WTC11 (cell line): Measurements from ENCODE around the gene ATF7. TPM values are rescaled to one million over a fixed set of nuclear protein-coding genes. Genes with fewer than 3 reads are reported as not detected.

Experiments used
- ATAC-seq: fragments of 200-7000 bp; cut with Tn5 transposase; 2 replicates; pipeline ENCODE4 v1.10.0; 2021; ENCODE audit warnings: mild to moderate bottlenecking, moderate library complexity
- CTCF ChIA-PET: fragments of 300-600 bp; sonication (Branson Sonifier 250); formaldehyde crosslinking; loops from one replicate; lab custom pipeline; 2021; ENCODE audit warnings: antibody characterized with exemption; lab: Charles Lee
- POLR2A ChIA-PET: fragments of 350-600 bp; sonication (Branson Sonifier 250); formaldehyde crosslinking; loops from one replicate; lab custom pipeline; 2021; ENCODE audit warnings: antibody characterized with exemption; lab: Charles Lee
- DNase-seq: peaks from one replicate; pipeline ENCODE4 v3.0.0; 2021; ENCODE audit warnings: low spot score
- H3K27ac Mint-ChIP-seq: 2 replicates; pipeline ENCODE4 v1.8.0; 2021; ENCODE audit warnings: mixed read lengths
- H3K27me3 Mint-ChIP-seq: 2 replicates; pipeline ENCODE4 v1.8.0; 2021; ENCODE audit warnings: low read depth, mild to moderate bottlenecking, moderate library complexity, mixed read lengths
- H3K36me3 Mint-ChIP-seq: 2 replicates; pipeline ENCODE4 v1.8.0; 2021; ENCODE audit warnings: mixed read lengths
- H3K4me1 Mint-ChIP-seq: 2 replicates; pipeline ENCODE4 v1.8.0; 2022; ENCODE audit warnings: mixed read lengths
- H3K4me3 Mint-ChIP-seq: 2 replicates; pipeline ENCODE4 v1.8.0; 2021; ENCODE audit warnings: mild to moderate bottlenecking, moderate library complexity, mixed read lengths
- H3K9me3 Mint-ChIP-seq: 2 replicates; pipeline ENCODE4 v1.8.0; 2021; ENCODE audit warnings: mixed read lengths
- AR ChIP-seq: fragments of 250-450 bp; sonication (Bioruptor Pico); IDR thresholded peaks from 2 replicates; pipeline ENCODE4 v1.9.0; 2021; ENCODE audit warnings: mild to moderate bottlenecking
- ATF1 ChIP-seq: sonication (generic); formaldehyde crosslinking; IDR thresholded peaks from 2 replicates; pipeline ENCODE4 v1.8.1; 2023; ENCODE audit warnings: mild to moderate bottlenecking, moderate library complexity, missing genetic modification reagents
- CREB1 ChIP-seq: sonication (generic); formaldehyde crosslinking; IDR thresholded peaks from 2 replicates; pipeline ENCODE4 v1.8.0; 2023; ENCODE audit warnings: mild to moderate bottlenecking, missing genetic modification reagents
- CTCF ChIP-seq: fragments of 200-600 bp; IDR thresholded peaks from 2 replicates; pipeline ENCODE4 v1.8.0; 2022; ENCODE audit warnings: antibody characterized with exemption
- ERG ChIP-seq: fragments of 250-450 bp; sonication (Bioruptor Pico); IDR thresholded peaks from 2 replicates; pipeline ENCODE4 v1.8.0; 2021; ENCODE audit warnings: mild to moderate bottlenecking
- GRHL2 ChIP-seq: fragments of 250-450 bp; sonication (Bioruptor Pico); IDR thresholded peaks from 2 replicates; pipeline ENCODE4 v1.8.0; 2022; ENCODE audit warnings: mild to moderate bottlenecking, moderate library complexity; ENCODE audit not compliant: insufficient replicate concordance, severe bottlenecking
- JUN ChIP-seq: sonication (generic); formaldehyde crosslinking; IDR thresholded peaks from 2 replicates; pipeline ENCODE4 v1.8.0; 2023; ENCODE audit warnings: mild to moderate bottlenecking, missing genetic modification reagents
- KAT7 ChIP-seq: sonication (generic); formaldehyde crosslinking; IDR thresholded peaks from 2 replicates; pipeline ENCODE4 v1.8.1; 2023; ENCODE audit warnings: missing genetic modification reagents, mild to moderate bottlenecking, borderline replicate concordance
- NR1H2 ChIP-seq: sonication (generic); formaldehyde crosslinking; IDR thresholded peaks from 2 replicates; pipeline ENCODE4 v1.9.0; 2021; ENCODE audit warnings: mild to moderate bottlenecking, moderate library complexity, missing genetic modification reagents
- OVOL2 ChIP-seq: fragments of 250-450 bp; sonication (Bioruptor Pico); IDR thresholded peaks from 2 replicates; pipeline ENCODE4 v1.9.0; 2021; ENCODE audit warnings: mild to moderate bottlenecking, borderline replicate concordance
- PRRX2 ChIP-seq: fragments of 250-450 bp; sonication (Bioruptor Pico); IDR thresholded peaks from 2 replicates; pipeline ENCODE4 v1.8.0; 2021; ENCODE audit warnings: mild to moderate bottlenecking
- SP1 ChIP-seq: sonication (generic); formaldehyde crosslinking; conservative IDR thresholded peaks from 2 replicates; pipeline ENCODE4 v1.8.1; 2022; ENCODE audit warnings: missing genetic modification reagents
- STAT6 ChIP-seq: sonication (generic); formaldehyde crosslinking; conservative IDR thresholded peaks from 2 replicates; pipeline ENCODE4 v1.8.1; 2023; ENCODE audit warnings: mild to moderate bottlenecking, low read depth, missing genetic modification reagents, moderate library complexity
- ZBTB21 ChIP-seq: sonication (generic); formaldehyde crosslinking; IDR thresholded peaks from 2 replicates; pipeline ENCODE4 v1.8.1; 2023; ENCODE audit warnings: mild to moderate bottlenecking, missing genetic modification reagents, borderline replicate concordance
- ZNF121 ChIP-seq: sonication (generic); formaldehyde crosslinking; IDR thresholded peaks from 2 replicates; pipeline ENCODE4 v1.8.0; 2023; ENCODE audit warnings: missing genetic modification reagents
- ZNF219 ChIP-seq: sonication (generic); formaldehyde crosslinking; IDR thresholded peaks from 2 replicates; pipeline ENCODE4 v1.8.0; 2023; ENCODE audit warnings: missing genetic modification reagents, mild to moderate bottlenecking, borderline replicate concordance
- ZNF512 ChIP-seq: sonication (generic); formaldehyde crosslinking; IDR thresholded peaks from 2 replicates; pipeline ENCODE4 v1.8.1; 2022; ENCODE audit warnings: missing genetic modification reagents, borderline replicate concordance
- total RNA-seq: library from RNA; stranded (reverse); gene quantifications from 3 replicates; pipeline ENCODE4 v1.2.3, GENCODE V29; 2021
- TF ChIP-seq, protein P1 (sequence below): sonication (generic); formaldehyde crosslinking; IDR thresholded peaks from 2 replicates; pipeline ENCODE4 v1.8.0; 2022; ENCODE audit warnings: mild to moderate bottlenecking, missing genetic modification reagents
- TF ChIP-seq, protein P2 (sequence below): sonication (generic); formaldehyde crosslinking; IDR thresholded peaks from 2 replicates; pipeline ENCODE4 v1.8.0; 2022; ENCODE audit warnings: mild to moderate bottlenecking, missing genetic modification reagents
- TF ChIP-seq, protein P3 (sequence below): sonication (generic); formaldehyde crosslinking; IDR thresholded peaks from 2 replicates; pipeline ENCODE4 v1.8.1; 2022; ENCODE audit warnings: mild to moderate bottlenecking, missing genetic modification reagents, moderate library complexity, borderline replicate concordance

The ATF7 gene
- total RNA-seq, 1 experiment from 2014 or later: 16.3 TPM

GRCh38 chr12:53660041-53660440 is 33.9 kb upstream of the ATF7 start:
- TF ChIP-seq CREB1 (CRISPR knock-in tag) (no peak), ATF1 (CRISPR knock-in tag) (no peak)
- ATAC-seq (no peak), DNase-seq (no peak)
- no peaks in the 10 kb centered on the region for H3K9me3 Mint-ChIP-seq
- no peak overlapping the region for H3K4me3 Mint-ChIP-seq
- H3K27me3 Mint-ChIP-seq: no peaks in the 10 kb centered on the region
- peak overlapping the region; percentile 41; the same call in 1 of the 2 replicates for H3K27ac Mint-ChIP-seq
- H3K36me3 Mint-ChIP-seq: peaks cover 25% of the 10 kb centered on the region
- CTCF ChIA-PET: interaction anchor here (3.0 to 3.3 kb wide), 2 partner anchors 16 to 117 kb away, joined by 20 to 24 read pairs; partner anchors contain the start of gene ATP5MC2
- H3K4me1 Mint-ChIP-seq: peaks cover 14% of the 10 kb centered on the region
- POLR2A ChIA-PET: interaction anchor here (1.5 to 2.1 kb wide), 2 partner anchors 16 to 18 kb away, joined by 4 to 9 read pairs; partner anchors contain the start of gene ATP5MC2

- no peaks in the 10 kb centered on the region for H3K27me3 Mint-ChIP-seq
- ChIA-PET POLR2A (interaction anchor here (1.5 to 2.1 kb wide), 2 partner anchors 16 to 18 kb away, joined by 4 to 9 read pairs; partner anchors contain the start of gene ATP5MC2), CTCF (interaction anchor here (3.0 to 3.3 kb wide), 2 partner anchors 17 to 116 kb away, joined by 20 to 24 read pairs; partner anchors contain the start of gene ATP5MC2)
- TF ChIP-seq KAT7 (CRISPR knock-in tag): no peak
- TF ChIP-seq ERG (CRISPR knock-in tag): no peak
- TF ChIP-seq, protein P1, sequence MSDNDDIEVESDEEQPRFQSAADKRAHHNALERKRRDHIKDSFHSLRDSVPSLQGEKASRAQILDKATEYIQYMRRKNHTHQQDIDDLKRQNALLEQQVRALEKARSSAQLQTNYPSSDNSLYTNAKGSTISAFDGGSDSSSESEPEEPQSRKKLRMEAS (CRISPR knock-in tag): no peak
- TF ChIP-seq JUN: no peak
- no peak for TF ChIP-seq NR1H2 (CRISPR knock-in tag)
- TF ChIP-seq ZNF219 (CRISPR knock-in tag): no peak
- no peak for TF ChIP-seq AR (CRISPR knock-in tag)
- TF ChIP-seq, protein P2, sequence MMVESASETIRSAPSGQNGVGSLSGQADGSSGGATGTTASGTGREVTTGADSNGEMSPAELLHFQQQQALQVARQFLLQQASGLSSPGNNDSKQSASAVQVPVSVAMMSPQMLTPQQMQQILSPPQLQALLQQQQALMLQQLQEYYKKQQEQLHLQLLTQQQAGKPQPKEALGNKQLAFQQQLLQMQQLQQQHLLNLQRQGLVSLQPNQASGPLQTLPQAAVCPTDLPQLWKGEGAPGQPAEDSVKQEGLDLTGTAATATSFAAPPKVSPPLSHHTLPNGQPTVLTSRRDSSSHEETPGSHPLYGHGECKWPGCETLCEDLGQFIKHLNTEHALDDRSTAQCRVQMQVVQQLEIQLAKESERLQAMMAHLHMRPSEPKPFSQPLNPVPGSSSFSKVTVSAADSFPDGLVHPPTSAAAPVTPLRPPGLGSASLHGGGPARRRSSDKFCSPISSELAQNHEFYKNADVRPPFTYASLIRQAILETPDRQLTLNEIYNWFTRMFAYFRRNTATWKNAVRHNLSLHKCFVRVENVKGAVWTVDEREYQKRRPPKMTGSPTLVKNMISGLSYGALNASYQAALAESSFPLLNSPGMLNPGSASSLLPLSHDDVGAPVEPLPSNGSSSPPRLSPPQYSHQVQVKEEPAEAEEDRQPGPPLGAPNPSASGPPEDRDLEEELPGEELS (CRISPR knock-in tag): no peak
- TF ChIP-seq GRHL2: no peak
- no peak for TF ChIP-seq ZNF121 (CRISPR knock-in tag)
- no peak for TF ChIP-seq STAT6 (CRISPR knock-in tag)
- no peak for TF ChIP-seq CTCF
- no peak for TF ChIP-seq PRRX2 (CRISPR knock-in tag)
- TF ChIP-seq OVOL2 (CRISPR knock-in tag): no peak
- no peak for TF ChIP-seq ZBTB21
- no peak for TF ChIP-seq ZNF512 (CRISPR knock-in tag)
- no peak for TF ChIP-seq SP1 (CRISPR knock-in tag)
- TF ChIP-seq, protein P3, sequence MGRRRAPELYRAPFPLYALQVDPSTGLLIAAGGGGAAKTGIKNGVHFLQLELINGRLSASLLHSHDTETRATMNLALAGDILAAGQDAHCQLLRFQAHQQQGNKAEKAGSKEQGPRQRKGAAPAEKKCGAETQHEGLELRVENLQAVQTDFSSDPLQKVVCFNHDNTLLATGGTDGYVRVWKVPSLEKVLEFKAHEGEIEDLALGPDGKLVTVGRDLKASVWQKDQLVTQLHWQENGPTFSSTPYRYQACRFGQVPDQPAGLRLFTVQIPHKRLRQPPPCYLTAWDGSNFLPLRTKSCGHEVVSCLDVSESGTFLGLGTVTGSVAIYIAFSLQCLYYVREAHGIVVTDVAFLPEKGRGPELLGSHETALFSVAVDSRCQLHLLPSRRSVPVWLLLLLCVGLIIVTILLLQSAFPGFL (CRISPR knock-in tag): no peak
- peak overlapping the region; percentile 96 for H3K27ac Mint-ChIP-seq
- H3K9me3 Mint-ChIP-seq: no peaks in the 10 kb centered on the region
- H3K4me1 Mint-ChIP-seq: peaks cover 14% of the 10 kb centered on the region
- no peak for ATAC-seq
- no peak overlapping the region for H3K4me3 Mint-ChIP-seq
- no peak for DNase-seq
- peaks cover 20% of the 10 kb centered on the region for H3K36me3 Mint-ChIP-seq
Observed at GRCh38 chr12:53659571-53659981, 33.4 kb upstream of the ATF7 start.
